ENCODE results near the gene RARRES1. TPM values are rescaled to one million over a fixed set of nuclear protein-coding genes. Genes with fewer than 3 reads are reported as not detected.

RARRES1 gene
- total and polyA plus RNA-seq, 2 experiments from 2014 or later = 0.10 to 0.82 TPM

GRCh38 chr3:158769549-158769948, 37.3 kb upstream of the RARRES1 start:
- no peak overlapping the region for H2AFZ ChIP-seq
- H3K9me3 Mint-ChIP-seq = no peaks in the 10 kb centered on the region
- H3K27me3 ChIP-seq (ENCODE audit: insufficient read depth) = no peaks in the 10 kb centered on the region
- DNase-seq (ENCODE audit: low spot score) (no peak), ATAC-seq (no peak)
- H3K36me3 ChIP-seq (ENCODE audit: insufficient read depth) = no peaks in the 10 kb centered on the region
- H3K27ac ChIP-seq (ENCODE audit: low read depth) = no peak overlapping the region
- H3K79me2 ChIP-seq (replicated peaks; ENCODE audit: insufficient read depth) = no peaks in the 10 kb centered on the region
- no peaks in the 10 kb centered on the region for H3K36me3 Mint-ChIP-seq (ENCODE audit: low read depth)
- TF ChIP-seq ZNF462 (CRISPR knock-in tag; IDR thresholded peaks at IDR 0.05) (no peak), REST (IDR thresholded peaks at IDR 0.05; ENCODE audit: unreplicated experiment) (no peak), NANOG (IDR thresholded peaks at IDR 0.05; ENCODE audit: borderline replicate concordance) (no peak), EZH2phosphoT487 (IDR thresholded peaks at IDR 0.05; ENCODE audit: unreplicated experiment) (no peak), CREB1 (CRISPR knock-in tag; IDR thresholded peaks at IDR 0.05; ENCODE audit: low read depth) (no peak)
- peaks cover 28% of the 10 kb centered on the region for H3K4me1 Mint-ChIP-seq
- H3K4me1 ChIP-seq (ENCODE audit: insufficient read depth) = peaks cover 5% of the 10 kb centered on the region; the same call in 1 of the 2 replicates
- H4K20me1 ChIP-seq (replicated peaks; ENCODE audit: insufficient read depth) = no peaks in the 10 kb centered on the region
- H3K27ac Mint-ChIP-seq = no peak overlapping the region
- no peaks in the 10 kb centered on the region for H3F3A ChIP-seq (replicated peaks; ENCODE audit: low read depth)
- no peak overlapping the region for H3K4me3 Mint-ChIP-seq
- H3K4me3 ChIP-seq = no peak overlapping the region
- H3K9me2 ChIP-seq (ENCODE audit: insufficient read depth) = no peaks in the 10 kb centered on the region
- H3K4me2 ChIP-seq = no peak overlapping the region
- peaks cover 8% of the 10 kb centered on the region for H3K27me3 Mint-ChIP-seq (ENCODE audit: insufficient read depth, low read depth, poor library complexity)

All from GM23338 (cell line).